Left ventricle myocardium inferior (tissue), 1 donor: Measurements from ENCODE around the gene TMEM215. TPM values are rescaled to one million over a fixed set of nuclear protein-coding genes. Genes with fewer than 3 reads are reported as not detected.
A peak's percentile ranks its signal among the peaks of the same experiment; 100 is the strongest.
"Not testable (repeated sequence)": the region's sequence is repeated elsewhere in the genome, so short reads cannot be mapped to it uniquely, and the experiment has no call there.

ENCODE experiments used
- DNase-seq: peaks from one replicate; pipeline ENCODE4 v3.0.0-alpha.2; 2020
- H3K27ac ChIP-seq: fragments of 200-600 bp; replicated peaks from 2 replicates; pipeline ENCODE4 v1.8.0; 2021
- H3K27me3 ChIP-seq: fragments of 200-600 bp; 2 replicates; pipeline ENCODE4 v1.8.0; 2021; ENCODE audit warnings: low read depth
- H3K36me3 ChIP-seq: fragments of 200-600 bp; 2 replicates; pipeline ENCODE4 v1.8.0; 2021
- H3K4me1 ChIP-seq: fragments of 200-600 bp; 2 replicates; pipeline ENCODE4 v1.8.0; 2021
- H3K4me3 ChIP-seq: fragments of 200-600 bp; 2 replicates; pipeline ENCODE4 v1.8.0; 2021; ENCODE audit warnings: mild to moderate bottlenecking, moderate library complexity
- H3K9me3 ChIP-seq: fragments of 200-600 bp; replicated peaks from 2 replicates; pipeline ENCODE4 v1.8.0; 2021
- intact Hi-C: fragments of 100-400 bp; cut with micrococcal nuclease; formaldehyde crosslinking; loops from one replicate; pipeline ENCODE4 v1.11.0; 2022
- total RNA-seq: library from RNA; stranded (reverse); fragmentation: NEBNext Ultra II Directional; extraction: Animal tissue kit (Norgen Biotek cat#: 25700); gene quantifications from one replicate; pipeline ENCODE4 v1.2.1, GENCODE V29; 2021
- TF ChIP-seq, protein P1 (sequence below): fragments of 200-600 bp; IDR thresholded peaks from 2 replicates; pipeline ENCODE4 v1.8.0; 2021; ENCODE audit warnings: antibody characterized with exemption, mild to moderate bottlenecking, borderline replicate concordance
- donor health status: DM: no; HTN: yes; CAD: no; lungs with severe emphysema.

TMEM215 gene
- total RNA-seq, 1 donor from 2014 or later = not detected

DNA sequence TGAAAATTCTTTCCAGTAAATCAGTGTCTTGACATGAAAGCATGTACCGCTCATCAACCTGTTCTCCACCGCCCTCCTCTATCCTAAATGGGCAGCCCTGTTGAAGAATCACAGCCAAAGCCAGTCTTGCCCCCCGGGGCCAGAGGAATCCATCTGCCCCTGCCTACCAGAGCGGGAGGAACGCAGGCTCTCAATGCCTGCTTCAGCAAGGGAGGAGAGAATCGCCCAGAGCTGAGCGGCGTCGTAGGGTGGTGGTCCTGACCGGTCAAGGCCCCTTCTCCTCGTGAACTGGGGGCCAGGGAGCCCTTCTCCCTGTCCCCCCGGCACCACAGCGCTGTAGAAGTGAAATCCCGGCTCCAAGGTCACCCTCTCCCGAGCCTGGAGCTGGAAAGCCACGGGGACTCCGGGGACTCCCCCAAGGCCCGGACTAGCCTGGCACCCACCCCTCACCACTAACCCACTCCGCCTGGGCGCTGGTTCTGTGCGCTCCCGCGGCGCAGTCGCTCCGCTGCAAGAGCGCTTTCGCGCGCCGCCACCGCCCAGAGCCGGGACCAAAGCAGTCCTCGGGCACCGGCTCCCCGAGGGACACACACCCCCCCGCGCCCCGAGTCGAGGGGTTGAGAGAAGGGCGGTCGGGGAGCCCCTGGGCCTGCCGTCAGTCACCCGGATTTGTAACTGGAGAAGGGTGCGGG, 718 bp upstream of the TMEM215 start:
- no peaks in the 10 kb centered on the region for H3K36me3 ChIP-seq
- H3K4me3 ChIP-seq = peak overlapping the region; percentile 39
- no peak overlapping the region for H3K27ac ChIP-seq
- H3K4me1 ChIP-seq = peaks cover 9% of the 10 kb centered on the region
- peaks cover 90% of the 10 kb centered on the region for H3K27me3 ChIP-seq
- intact Hi-C loops = no loop called here
- H3K9me3 ChIP-seq = no peaks in the 10 kb centered on the region
- TF ChIP-seq, protein P1, sequence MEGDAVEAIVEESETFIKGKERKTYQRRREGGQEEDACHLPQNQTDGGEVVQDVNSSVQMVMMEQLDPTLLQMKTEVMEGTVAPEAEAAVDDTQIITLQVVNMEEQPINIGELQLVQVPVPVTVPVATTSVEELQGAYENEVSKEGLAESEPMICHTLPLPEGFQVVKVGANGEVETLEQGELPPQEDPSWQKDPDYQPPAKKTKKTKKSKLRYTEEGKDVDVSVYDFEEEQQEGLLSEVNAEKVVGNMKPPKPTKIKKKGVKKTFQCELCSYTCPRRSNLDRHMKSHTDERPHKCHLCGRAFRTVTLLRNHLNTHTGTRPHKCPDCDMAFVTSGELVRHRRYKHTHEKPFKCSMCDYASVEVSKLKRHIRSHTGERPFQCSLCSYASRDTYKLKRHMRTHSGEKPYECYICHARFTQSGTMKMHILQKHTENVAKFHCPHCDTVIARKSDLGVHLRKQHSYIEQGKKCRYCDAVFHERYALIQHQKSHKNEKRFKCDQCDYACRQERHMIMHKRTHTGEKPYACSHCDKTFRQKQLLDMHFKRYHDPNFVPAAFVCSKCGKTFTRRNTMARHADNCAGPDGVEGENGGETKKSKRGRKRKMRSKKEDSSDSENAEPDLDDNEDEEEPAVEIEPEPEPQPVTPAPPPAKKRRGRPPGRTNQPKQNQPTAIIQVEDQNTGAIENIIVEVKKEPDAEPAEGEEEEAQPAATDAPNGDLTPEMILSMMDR = no peak
- DNase-seq = no peak

DNA sequence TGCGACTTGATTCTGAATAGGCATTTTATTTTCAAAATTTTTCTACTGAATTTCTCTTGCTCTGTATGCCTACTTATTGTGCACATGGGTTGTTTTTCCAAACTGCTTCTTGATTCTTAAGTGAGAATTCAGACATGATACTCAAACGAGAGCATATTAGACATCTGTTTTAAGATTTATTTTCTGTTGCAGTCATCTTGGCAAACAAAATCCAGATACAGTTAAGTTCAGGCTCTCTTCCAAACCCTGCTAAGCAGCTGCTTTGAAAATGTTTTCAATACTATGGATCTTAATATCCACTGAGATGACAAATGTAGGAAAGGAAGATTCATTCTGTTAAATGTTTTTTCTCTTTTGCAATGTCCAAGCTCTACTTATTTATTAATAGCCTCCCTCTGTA, 4.5 kb downstream of the TMEM215 start:
- no peak overlapping the region for H3K4me3 ChIP-seq
- H3K27me3 ChIP-seq = peaks cover 73% of the 10 kb centered on the region
- H3K9me3 ChIP-seq = peaks cover under 1% of the 10 kb centered on the region
- DNase-seq = no peak
- H3K27ac ChIP-seq = no peak overlapping the region
- no peaks in the 10 kb centered on the region for H3K36me3 ChIP-seq
- H3K4me1 ChIP-seq = peaks cover 7% of the 10 kb centered on the region
- TF ChIP-seq, protein P1 = no peak
- intact Hi-C loops = no loop called here

DNA sequence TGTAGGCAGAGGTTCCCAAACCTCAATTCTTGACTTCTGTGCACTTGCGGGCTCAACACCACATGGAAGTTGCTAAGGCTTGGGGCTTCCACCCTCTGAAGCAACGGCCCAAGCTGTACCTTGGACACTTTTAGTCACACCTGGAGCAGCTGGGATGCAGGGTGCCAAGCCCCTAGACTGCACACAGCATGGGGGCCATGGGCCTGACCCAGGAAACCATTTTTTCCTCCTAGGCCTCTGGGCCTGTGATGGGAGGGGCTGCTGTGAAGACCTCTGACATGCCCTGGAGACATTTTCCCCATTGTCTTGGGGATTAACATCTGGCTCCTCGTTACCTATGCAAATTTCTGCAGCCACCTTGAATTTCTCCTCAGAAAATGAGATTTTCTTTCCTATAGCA, 12.7 kb downstream of the TMEM215 start:
- peaks cover 16% of the 10 kb centered on the region for H3K27me3 ChIP-seq
- H3K36me3 ChIP-seq, H3K27ac ChIP-seq, intact Hi-C loops, DNase-seq, H3K4me1 ChIP-seq, H3K4me3 ChIP-seq: not testable (repeated sequence)
- peaks cover 40% of the 10 kb centered on the region for H3K9me3 ChIP-seq

DNA sequence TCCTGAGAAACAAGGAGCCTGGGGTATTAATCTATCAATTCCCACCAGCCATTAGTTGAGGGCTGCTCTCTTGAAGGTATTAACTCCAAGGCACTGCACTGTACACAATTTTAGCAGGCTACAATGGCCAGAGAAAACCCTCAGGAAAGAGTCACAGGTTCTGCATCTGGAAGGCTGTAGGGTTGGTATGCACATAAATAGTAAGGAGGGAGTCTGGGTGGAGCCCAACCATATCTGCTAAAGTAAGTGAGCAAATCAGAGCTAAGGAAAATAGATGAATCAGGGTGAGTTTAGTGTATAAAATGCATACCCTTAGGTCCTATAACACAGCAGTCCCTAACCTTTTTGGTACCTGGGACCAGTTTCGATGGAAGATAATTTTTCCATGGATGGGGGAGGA, 18.2 kb downstream of the TMEM215 start:
- Histone ChIP-seq H3K27ac (no peak overlapping the region), H3K27me3 (peaks cover 9% of the 10 kb centered on the region), H3K36me3 (no peaks in the 10 kb centered on the region), H3K9me3 (peaks cover 33% of the 10 kb centered on the region), H3K4me1 (no peaks in the 10 kb centered on the region), H3K4me3 (no peak overlapping the region)
- intact Hi-C loops = no loop called here
- DNase-seq = no peak
- TF ChIP-seq, protein P1 = no peak

DNA sequence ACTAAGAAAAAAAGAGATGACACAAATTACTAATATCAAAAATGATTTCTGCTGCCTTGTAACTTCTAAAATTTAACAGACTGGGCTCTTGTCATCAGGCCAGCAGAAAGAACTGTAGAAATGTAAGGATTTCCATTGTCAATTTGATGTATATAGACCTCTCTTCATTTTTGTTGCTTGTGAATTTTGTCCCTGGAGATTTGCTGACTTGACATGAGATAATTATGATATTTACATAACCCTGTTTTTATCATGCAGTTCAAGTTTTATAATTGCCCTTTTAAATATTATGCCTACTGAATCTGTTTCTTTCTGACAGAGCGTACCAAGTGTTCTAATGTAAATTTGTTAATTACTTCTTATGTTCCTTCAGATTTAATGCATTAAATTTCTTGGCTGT, 23.9 kb downstream of the TMEM215 start:
- TF ChIP-seq, protein P1 = no peak
- Histone ChIP-seq H3K4me3 (no peak overlapping the region), H3K27ac (no peak overlapping the region), H3K36me3 (no peaks in the 10 kb centered on the region), H3K9me3 (peaks cover 56% of the 10 kb centered on the region), H3K27me3 (peaks cover under 1% of the 10 kb centered on the region), H3K4me1 (no peaks in the 10 kb centered on the region)
- intact Hi-C loops = no loop called here
- DNase-seq = no peak

DNA sequence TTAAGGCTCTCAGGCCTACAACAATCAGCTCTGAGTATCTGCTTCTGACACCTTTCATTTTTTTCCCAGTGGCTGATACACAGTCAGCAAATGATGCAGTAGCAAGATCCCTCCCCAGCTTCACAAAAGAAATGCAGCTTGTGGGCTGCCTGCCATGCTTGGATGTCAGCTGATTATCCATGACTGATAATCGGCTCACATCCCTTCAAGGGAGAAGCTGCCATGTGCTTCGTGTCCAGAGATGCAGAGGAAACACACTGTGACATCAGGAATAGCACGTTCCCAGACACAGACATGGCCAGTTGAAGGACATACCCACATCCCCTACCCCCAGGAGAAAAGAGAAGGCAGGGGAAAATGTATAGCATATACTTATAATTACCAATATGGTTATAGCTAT, 27.9 kb downstream of the TMEM215 start:
- H3K27me3 ChIP-seq = peaks cover 19% of the 10 kb centered on the region
- DNase-seq = no peak
- peaks cover 35% of the 10 kb centered on the region for H3K9me3 ChIP-seq
- TF ChIP-seq, protein P1 = no peak
- intact Hi-C loops = no loop called here
- no peaks in the 10 kb centered on the region for H3K36me3 ChIP-seq
- no peaks in the 10 kb centered on the region for H3K4me1 ChIP-seq
- H3K27ac ChIP-seq = no peak overlapping the region
- H3K4me3 ChIP-seq = no peak overlapping the region
